NB4 (cell line): ENCODE data around the gene SPSB1.

Experiments used
- DNase-seq: peaks from one replicate; pipeline ENCODE4 v3.0.0; 2010; ENCODE audit warnings: low read depth
- H3K4me3 ChIP-seq: one replicate; pipeline ENCODE4 v1.5.1; 2011; ENCODE audit warnings: mild to moderate bottlenecking, low read depth, low read length, moderate library complexity
- MYC ChIP-seq: IDR thresholded peaks from 2 replicates; pipeline ENCODE4 v1.6.1; 2011; ENCODE audit warnings: low read depth, low read length
- POLR2A ChIP-seq: IDR thresholded peaks from 2 replicates; pipeline ENCODE4 v1.6.1; 2011; ENCODE audit warnings: mild to moderate bottlenecking; ENCODE audit not compliant: insufficient read length; ENCODE audit errors: extremely low read depth
- TF ChIP-seq, protein P1 (sequence below): IDR thresholded peaks from 2 replicates; pipeline ENCODE4 v1.6.1; 2011; ENCODE audit warnings: low read depth, low read length
- TF ChIP-seq, protein P2 (sequence below): IDR thresholded peaks from one replicate; pipeline ENCODE4 v1.5.1; 2012; ENCODE audit warnings: low read depth, low read length

Gene SPSB1

DNA sequence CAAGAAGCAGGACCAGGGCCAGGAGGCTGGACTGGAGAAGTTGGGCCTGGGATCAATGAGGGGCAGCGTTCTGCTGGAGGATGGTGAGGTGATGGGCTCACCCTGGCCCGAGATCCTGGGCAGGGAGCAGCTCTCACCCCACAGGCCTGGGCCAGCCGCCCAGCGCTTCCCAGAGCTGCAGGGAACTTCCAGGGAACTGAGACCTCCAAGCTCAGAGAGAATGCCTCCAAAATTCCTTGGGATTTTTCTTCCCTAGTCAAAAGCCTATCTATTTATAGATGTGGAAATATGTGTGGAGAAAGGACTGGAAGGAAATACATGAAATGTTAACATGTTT, 121.2 kb downstream of the SPSB1 start:
- DNase-seq = no peak
- no peak overlapping the region for H3K4me3 ChIP-seq
- TF ChIP-seq MYC = no peak
- no peak for TF ChIP-seq POLR2A

DNA sequence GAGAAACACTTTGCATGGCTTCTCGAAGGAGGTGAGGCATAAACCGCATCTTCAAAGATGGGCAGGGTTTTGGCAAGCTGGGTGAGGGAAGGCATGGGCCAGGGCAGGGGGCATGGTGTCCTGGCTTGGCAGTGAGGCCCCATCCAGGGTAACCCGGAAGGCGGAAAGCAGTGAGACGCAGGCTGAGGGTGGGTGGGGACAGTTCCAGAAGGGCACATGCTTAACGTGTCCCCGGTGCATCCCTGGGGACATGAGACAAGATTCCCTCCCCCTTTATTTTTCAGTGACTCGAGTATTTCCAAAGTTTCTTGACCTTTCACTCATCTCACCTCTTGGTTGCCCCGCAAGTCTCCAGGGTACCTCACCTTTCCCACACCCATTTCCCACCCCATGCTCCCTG, 123.8 kb downstream of the SPSB1 start:
- TF ChIP-seq, protein P1, sequence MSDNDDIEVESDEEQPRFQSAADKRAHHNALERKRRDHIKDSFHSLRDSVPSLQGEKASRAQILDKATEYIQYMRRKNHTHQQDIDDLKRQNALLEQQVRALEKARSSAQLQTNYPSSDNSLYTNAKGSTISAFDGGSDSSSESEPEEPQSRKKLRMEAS = no peak
- TF ChIP-seq POLR2A = no peak
- TF ChIP-seq, protein P2, sequence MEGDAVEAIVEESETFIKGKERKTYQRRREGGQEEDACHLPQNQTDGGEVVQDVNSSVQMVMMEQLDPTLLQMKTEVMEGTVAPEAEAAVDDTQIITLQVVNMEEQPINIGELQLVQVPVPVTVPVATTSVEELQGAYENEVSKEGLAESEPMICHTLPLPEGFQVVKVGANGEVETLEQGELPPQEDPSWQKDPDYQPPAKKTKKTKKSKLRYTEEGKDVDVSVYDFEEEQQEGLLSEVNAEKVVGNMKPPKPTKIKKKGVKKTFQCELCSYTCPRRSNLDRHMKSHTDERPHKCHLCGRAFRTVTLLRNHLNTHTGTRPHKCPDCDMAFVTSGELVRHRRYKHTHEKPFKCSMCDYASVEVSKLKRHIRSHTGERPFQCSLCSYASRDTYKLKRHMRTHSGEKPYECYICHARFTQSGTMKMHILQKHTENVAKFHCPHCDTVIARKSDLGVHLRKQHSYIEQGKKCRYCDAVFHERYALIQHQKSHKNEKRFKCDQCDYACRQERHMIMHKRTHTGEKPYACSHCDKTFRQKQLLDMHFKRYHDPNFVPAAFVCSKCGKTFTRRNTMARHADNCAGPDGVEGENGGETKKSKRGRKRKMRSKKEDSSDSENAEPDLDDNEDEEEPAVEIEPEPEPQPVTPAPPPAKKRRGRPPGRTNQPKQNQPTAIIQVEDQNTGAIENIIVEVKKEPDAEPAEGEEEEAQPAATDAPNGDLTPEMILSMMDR = no peak
- TF ChIP-seq MYC = no peak
- no peak for DNase-seq
- no peak overlapping the region for H3K4me3 ChIP-seq

DNA sequence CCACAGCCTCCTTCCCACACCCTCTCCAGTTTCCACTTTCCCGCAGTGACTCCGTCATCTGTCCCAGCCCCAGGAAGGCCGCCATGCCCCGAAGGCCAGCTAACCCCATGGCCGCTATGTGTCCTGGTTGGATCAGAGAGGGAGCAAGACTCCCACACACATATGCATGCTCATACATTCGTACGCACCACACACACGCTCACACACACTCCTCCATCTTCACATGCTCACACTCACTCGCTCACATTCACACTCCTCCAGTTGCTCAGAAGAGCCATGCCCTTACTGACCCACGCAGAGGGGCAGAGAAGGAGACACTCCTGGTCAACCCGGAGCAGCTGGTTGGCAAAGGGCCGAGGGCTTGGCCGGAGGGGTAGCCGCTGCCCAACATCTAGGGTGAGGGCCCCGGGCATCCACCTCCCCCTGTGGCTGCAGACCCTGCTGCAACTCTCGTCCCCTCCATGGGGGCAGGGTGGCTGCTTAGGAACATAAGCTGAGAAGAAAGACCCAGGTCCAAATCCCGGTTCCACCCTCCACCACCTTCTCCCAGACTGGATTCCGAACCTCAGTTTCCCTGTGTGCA, 124.3 kb downstream of the SPSB1 start:
- no peak overlapping the region for H3K4me3 ChIP-seq
- TF ChIP-seq MYC = no peak
- TF ChIP-seq, protein P1 = no peak
- TF ChIP-seq POLR2A = no peak
- TF ChIP-seq, protein P2 = no peak
- no peak for DNase-seq

DNA sequence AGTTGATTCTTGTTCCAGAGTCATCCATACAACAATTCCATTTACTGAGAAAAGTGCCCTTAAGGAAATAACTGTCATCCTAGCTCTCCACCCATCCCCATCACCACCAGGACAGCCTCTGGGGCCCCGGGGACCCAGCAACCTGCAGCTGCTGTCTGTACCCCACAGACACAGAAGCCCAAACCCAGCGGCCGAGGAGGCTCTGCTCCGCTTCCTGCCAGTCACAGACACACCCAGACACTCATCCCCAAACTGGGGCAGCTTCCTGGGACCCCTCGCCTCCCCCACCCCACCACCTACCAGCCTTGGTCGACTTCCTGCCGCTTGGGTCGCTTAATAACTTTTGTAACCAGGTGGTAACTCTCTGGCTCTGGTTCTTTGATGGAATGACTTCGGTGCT, 125.0 kb downstream of the SPSB1 start:
- TF ChIP-seq MYC (no peak), POLR2A (no peak)
- TF ChIP-seq, protein P1 = no peak
- TF ChIP-seq, protein P2 = no peak
- DNase-seq = no peak
- H3K4me3 ChIP-seq = no peak overlapping the region

DNA sequence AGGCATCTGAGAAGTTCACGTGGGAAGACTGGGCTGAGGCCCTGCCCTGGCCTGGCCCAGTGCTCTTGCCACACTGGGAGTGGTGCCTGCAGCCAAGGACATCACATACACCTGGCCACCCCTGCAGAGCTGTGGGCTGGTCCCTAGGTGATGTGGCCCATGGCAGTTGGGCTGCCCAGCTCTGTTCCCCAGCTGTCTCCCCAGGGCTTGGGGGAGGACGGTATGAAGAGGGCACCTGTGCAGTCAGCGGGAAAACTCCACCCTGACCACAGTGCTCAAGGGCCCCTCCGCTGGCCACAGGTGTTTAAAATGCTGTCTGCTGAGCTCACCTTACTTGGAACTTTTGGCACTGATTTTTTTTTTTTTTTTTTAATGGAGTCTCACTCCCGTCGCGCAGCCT, 126.2 kb downstream of the SPSB1 start:
- no peak overlapping the region for H3K4me3 ChIP-seq
- TF ChIP-seq POLR2A (no peak), MYC (no peak)
- TF ChIP-seq, protein P2 = no peak
- TF ChIP-seq, protein P1 = no peak
- no peak for DNase-seq
